Mesodermal cell (in vitro differentiated cells): Measurements from ENCODE around the gene PRAF2.

ENCODE experiments used
- H3K27ac ChIP-seq: 2 replicates; pipeline ENCODE4 v1.7.0; 2013; ENCODE audit warnings: mild to moderate bottlenecking, low read depth, low read length, moderate library complexity; ENCODE audit not compliant: severe bottlenecking
- H3K36me3 ChIP-seq: 2 replicates; pipeline ENCODE4 v1.7.1; 2013; ENCODE audit warnings: mild to moderate bottlenecking, low read length, moderate library complexity; ENCODE audit not compliant: control insufficient read depth, insufficient read depth
- H3K4me1 ChIP-seq: one replicate; pipeline ENCODE4 v1.7.1; 2013; ENCODE audit warnings: mild to moderate bottlenecking, low read length; ENCODE audit not compliant: insufficient read depth, control insufficient read depth, poor library complexity, severe bottlenecking
- H3K4me3 ChIP-seq: 2 replicates; pipeline ENCODE4 v1.7.0; 2013; ENCODE audit warnings: low read length, control low read depth, mild to moderate bottlenecking; ENCODE audit not compliant: insufficient read depth, poor library complexity, severe bottlenecking; ENCODE audit errors: extremely low read depth
- H3K9me3 ChIP-seq: 2 replicates; pipeline ENCODE4 v1.7.1; 2013; ENCODE audit warnings: mild to moderate bottlenecking, low read length, moderate library complexity; ENCODE audit not compliant: control insufficient read depth
- WGBS, 2 experiments: methylation state at CpG; one replicate each; pipeline ENCODE4 v1.1.5; 2013; ENCODE audit warnings: missing lambda C conversion rate in 2 of 2; ENCODE audit not compliant: insufficient coverage in 2 of 2; 5-methylcytosine and 5-hydroxymethylcytosine counted together

PRAF2 gene

DNA sequence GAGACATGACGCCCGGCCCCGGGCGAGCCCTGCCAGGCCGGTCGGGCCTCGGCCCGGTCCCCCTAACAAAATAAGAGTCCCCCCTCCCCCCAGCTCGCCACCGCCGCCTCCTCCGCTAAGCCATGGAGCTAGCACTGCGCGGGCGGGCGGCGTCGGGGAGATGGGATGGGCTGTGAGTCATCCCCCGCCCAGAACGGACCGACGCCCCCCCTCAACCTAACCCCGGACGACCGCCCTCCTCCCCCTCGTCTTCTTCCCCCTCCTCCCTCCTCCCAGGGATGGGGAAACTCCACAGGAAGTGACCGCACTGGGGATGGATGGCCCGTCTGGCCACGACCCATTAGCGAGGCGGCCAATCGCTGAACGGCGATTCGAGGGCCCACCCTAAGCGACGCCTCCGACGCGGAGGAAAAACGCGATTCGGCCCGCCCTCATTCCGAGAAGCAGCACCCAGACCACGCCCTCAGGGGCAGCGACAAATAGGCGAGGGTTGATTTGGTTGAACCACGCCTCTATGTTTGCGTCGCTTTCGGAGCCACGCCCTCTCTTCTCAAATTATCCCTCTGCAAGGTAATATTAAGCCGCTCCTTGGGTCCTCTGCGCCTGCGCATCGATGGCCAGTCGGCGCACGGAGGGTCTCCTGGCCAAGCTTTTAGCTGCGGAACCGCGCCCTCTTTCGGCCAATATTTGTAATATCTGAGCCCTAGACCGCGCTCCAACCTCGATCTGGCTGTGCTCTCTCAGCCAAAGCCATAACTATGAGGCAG, 30.4 kb downstream of the PRAF2 start, which contains the start of gene TFE3:
Gene TFE3 (minus strand): TSS at position 138 of the 767 bp plus-strand sequence. CDS start 131 bp downstream, at position 7.
- Histone ChIP-seq H3K27ac (peak within 1 kb of the TSS; percentile 76), H3K4me1 (peaks cover 10% of the 10 kb centered on the region), H3K4me3 (peak within 1 kb of the TSS; percentile 71), H3K36me3 (peaks cover 9% of the 10 kb centered on the region), H3K9me3 (no peaks in the 10 kb centered on the region)
- 0% methylated on average over 30 to 36 of the region's 67 CpGs for WGBS, 2 experiments

GRCh38 chrX:49042581-49043219, 31.1 kb downstream of the PRAF2 start:
- WGBS, 2 experiments = 0 to 3% methylated on average over 6 to 7 of the region's 29 CpGs
- Histone ChIP-seq H3K4me1 (peaks cover 10% of the 10 kb centered on the region), H3K27ac (peak overlapping the region; percentile 76), H3K36me3 (peaks cover 16% of the 10 kb centered on the region), H3K4me3 (peak overlapping the region; percentile 71), H3K9me3 (no peaks in the 10 kb centered on the region)

DNA sequence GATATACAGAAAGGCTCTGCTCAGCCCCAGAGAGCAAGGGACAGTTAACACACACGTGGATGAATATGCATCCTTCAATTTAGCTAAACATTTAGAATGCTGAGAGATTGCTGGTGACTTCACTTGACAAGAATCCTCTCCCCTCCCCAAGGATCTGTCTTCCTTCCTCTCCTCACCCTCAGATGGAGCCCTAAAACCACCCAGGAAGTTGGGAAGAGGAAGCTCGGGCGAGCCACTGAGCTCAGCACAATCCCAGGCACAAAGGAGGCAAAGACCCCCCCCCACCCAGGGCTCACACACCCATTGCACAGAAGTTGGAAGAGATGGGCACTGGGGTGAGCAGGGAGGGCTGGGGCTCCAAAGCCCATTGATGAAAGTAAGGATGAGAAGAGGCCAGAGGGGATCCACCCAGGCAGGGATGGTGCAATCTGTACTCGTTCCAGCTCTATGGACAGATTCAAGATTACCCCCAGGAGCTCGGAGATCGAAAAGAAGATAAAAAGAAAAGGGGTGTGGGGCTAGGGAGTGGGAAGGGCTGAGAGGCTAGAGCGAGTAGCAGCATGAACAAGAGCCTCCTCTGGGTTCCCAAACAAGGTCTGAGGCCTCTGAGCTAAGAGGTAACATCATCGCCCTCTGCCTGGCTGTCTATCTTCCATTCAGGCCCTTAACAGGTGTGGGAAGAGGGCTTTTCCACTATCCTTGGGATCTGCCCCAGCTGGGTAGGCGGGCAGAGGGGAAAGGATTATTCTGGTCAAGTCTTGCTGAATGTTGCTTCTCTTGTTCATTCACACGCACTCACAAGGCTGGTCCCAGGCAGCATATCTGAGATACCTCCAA, 31.8 kb downstream of the PRAF2 start:
- H3K27ac ChIP-seq = peak overlapping the region; percentile 76
- H3K4me3 ChIP-seq = peak overlapping the region; percentile 71
- H3K4me1 ChIP-seq = peaks cover 10% of the 10 kb centered on the region
- H3K36me3 ChIP-seq = peaks cover 22% of the 10 kb centered on the region
- no peaks in the 10 kb centered on the region for H3K9me3 ChIP-seq
- WGBS, 2 experiments = 0% methylated on average over 1 of the region's 10 CpGs

DNA sequence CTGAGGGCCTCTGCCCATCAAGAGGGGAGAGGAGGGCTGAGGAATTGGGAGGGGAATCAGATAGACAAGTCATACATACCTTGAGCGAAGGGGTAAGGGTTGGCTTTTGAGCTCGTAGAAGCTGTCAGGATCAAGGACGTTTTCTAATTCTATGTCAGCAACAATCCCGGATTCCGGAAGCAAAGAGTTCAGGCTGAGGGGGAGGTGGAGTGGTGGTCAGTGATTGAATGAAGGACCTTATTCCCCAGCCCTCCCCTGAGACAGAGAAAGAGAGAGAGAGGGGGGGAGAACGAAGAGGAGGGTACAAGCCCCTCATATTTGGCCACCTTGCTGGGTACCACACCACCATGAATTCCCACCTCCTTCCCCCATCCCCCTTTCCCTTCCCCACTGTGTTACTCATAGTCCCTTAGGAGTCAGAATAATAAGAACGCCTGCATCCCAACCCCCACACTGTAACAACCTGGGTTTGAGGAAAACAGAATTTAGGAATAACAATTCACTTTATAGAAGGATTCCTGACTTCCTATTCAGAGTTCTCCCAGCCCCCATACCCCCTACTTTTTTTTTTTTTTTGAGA, 33.3 kb downstream of the PRAF2 start:
- H3K36me3 ChIP-seq = peaks cover 30% of the 10 kb centered on the region

DNA sequence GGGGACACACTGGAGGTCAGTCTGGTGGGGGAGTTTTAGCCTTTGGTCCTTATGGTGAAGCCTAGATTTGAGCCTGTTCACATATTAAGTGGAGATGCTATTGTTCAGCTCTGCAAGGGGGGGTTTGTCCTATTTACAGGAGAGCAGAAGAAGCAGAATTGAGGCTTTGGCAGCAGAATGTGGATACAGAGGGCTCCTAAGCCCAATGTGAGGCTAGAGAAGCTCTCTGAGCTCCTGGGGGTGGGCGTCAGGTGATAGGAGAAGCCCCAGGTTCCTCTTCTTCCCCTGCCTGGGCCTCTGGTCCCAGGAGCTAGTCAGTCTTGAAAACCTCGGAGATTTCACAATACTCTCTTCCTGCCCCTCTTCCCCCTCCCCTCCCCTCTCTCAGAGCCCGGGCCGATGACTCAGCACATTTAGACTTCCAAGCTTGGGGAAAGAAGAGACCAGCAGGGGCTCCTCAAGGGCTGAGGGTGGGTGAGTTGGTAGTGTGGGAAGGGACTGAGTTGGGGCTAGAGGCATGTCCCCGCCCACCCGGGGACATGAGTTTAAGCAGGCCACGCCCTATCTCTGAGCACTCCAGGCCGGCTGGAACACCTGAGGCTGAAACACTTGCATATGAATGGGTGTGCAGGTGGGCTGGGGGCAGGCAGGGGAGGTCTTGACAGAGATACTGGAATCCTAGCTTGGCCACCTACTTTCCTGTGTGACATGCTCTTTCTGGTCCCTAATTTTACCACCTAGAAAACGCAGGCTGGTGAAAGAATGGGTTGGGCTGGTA, 34.0 kb downstream of the PRAF2 start:
- H3K36me3 ChIP-seq = peaks cover 32% of the 10 kb centered on the region
- peaks cover 10% of the 10 kb centered on the region for H3K4me1 ChIP-seq
- peak overlapping the region; percentile 71 for H3K4me3 ChIP-seq
- H3K9me3 ChIP-seq = no peaks in the 10 kb centered on the region
- peak overlapping the region; percentile 85 for H3K27ac ChIP-seq
- WGBS, 2 experiments = 0% methylated on average over 1 to 3 of the region's 9 CpGs

More for the DNA sequence above, 33.3 kb downstream of the PRAF2 start:
- peaks cover 10% of the 10 kb centered on the region for H3K4me1 ChIP-seq
- peak overlapping the region; percentile 71 for H3K4me3 ChIP-seq
- WGBS, 2 experiments = 0 to 13% methylated on average over 2 to 3 of the region's 7 CpGs
- peak overlapping the region; percentile 85 for H3K27ac ChIP-seq
- H3K9me3 ChIP-seq = no peaks in the 10 kb centered on the region

DNA sequence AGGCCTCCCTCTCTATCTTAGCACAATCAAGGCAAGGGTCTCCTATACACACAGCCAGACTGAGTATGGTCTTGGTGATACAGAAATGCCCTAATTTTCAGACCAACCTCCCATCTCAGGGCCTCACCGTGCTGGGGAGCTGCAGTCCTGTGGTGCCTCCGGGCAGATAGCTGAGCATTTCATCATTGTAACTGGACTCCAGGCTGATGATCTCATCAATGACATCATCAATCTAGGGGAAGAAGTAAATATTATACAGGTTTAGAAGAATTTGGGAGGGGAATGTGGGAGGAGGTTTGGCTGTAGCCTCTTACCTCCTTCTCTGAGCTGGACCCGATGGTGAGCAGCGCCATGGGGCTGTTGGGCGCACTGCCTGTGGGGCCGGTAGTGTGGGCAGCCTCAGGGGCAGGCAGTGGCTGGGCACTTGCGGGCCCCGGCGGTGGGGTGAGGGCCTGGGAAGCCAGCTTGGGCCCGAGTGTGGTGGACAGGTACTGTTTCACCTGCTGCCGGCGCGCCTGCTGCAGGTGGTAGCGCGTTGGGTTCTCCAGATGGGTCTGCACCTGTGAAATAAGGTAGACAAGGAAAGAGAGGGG, 35.8 kb downstream of the PRAF2 start:
- Histone ChIP-seq H3K27ac (no peak overlapping the region), H3K36me3 (peaks cover 50% of the 10 kb centered on the region)
- WGBS, 2 experiments = 100% methylated on average over 1 to 4 of the region's 15 CpGs

GRCh38 chrX:49030283-49030682, 43.5 kb downstream of the PRAF2 start:
- Histone ChIP-seq H3K36me3 (peaks cover 42% of the 10 kb centered on the region), H3K9me3 (no peaks in the 10 kb centered on the region), H3K4me3 (no peak overlapping the region), H3K27ac (no peak overlapping the region), H3K4me1 (no peaks in the 10 kb centered on the region)
- WGBS, 2 experiments = 100% methylated on average over 1 of the region's 6 CpGs; no CpG with 5 or more reads in 1 of the 2 experiments

More for the DNA sequence above, 35.8 kb downstream of the PRAF2 start:
- Histone ChIP-seq H3K4me3 (no peak overlapping the region), H3K9me3 (no peaks in the 10 kb centered on the region), H3K4me1 (peaks cover 10% of the 10 kb centered on the region)

DNA sequence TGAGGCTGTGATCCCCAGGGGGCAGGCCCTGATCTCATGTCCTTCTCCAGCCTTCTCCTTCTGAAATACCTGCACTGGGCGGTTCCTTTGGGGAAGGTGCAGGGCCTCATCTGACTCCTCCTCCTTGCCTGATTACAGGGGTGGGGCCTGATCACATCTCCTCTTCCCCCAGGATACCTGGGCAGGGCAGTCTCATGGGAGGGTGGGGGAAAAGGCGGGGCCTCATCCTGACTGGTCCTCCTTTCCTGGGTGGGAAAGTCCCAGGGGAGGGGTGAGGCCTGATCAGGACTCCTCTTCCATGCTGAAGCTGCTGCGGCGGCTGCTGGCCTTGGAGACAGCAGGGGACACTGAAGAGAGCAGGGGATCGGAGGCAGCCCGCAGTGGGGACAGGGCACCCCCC, 43.9 kb downstream of the PRAF2 start:
- no peaks in the 10 kb centered on the region for H3K9me3 ChIP-seq
- H3K4me3 ChIP-seq = no peak overlapping the region
- H3K36me3 ChIP-seq = peaks cover 42% of the 10 kb centered on the region
- no CpG with 5 or more reads among the region's 6 CpGs for WGBS, 2 experiments
- no peak overlapping the region for H3K27ac ChIP-seq
- H3K4me1 ChIP-seq = no peaks in the 10 kb centered on the region
